Activated CD4-positive, alpha-beta T cell treated with anti-CD3 and anti-CD28 coated beads for 48 hours (primary cell): ENCODE measurements around the gene FTCD.
"Not testable (repeated sequence)": the region's sequence is repeated elsewhere in the genome, so short reads cannot be mapped to it uniquely, and the experiment has no call there.

Experiments
- DNase-seq: peaks from one replicate; pipeline ENCODE4 v3.0.0-alpha.2; 2020

Gene FTCD, protein sequence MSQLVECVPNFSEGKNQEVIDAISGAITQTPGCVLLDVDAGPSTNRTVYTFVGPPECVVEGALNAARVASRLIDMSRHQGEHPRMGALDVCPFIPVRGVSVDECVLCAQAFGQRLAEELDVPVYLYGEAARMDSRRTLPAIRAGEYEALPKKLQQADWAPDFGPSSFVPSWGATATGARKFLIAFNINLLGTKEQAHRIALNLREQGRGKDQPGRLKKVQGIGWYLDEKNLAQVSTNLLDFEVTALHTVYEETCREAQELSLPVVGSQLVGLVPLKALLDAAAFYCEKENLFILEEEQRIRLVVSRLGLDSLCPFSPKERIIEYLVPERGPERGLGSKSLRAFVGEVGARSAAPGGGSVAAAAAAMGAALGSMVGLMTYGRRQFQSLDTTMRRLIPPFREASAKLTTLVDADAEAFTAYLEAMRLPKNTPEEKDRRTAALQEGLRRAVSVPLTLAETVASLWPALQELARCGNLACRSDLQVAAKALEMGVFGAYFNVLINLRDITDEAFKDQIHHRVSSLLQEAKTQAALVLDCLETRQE

DNA sequence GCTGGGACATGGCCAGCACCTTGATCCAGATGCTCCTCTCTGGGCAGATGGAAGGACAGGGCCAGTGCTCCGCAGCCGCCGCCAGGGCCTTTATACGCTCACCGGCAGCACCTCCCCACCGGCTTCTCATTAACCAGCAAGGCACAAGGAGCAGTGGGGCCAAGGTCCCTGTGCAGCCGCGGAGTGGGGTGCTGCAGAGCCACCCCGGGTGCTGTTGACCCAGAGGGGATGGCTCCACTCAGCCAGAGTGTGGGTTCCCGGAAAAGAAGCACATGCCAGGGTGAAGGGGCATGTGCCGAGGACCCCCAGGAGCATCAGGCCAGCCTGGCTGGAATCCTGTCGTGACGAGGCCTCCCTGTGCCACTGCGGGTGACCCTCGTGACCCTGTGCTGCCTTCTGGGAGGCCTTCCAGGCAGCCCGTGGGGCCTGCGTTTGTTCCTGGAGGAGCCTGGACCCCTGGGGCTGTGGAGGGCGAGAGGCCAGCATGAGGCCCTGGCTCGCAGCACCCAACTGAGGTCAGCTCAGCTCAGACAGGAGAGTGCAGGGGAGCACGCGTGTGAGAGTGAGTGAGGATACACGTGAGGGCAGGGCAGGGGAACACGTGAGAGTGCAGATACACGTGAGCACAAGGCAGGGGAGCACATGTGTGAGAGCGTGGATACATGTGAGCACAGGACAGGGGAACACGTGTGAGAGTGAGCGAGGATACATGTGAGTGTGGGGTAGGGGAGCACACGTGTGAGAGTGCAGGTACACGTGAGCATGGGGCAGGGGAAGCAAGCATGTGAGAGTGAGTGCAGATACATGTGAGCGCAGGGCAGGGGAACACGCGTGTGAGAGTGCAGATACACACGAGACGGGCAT is at the start of gene FTCD:
FTCD (minus strand) TSS at position 66 of the 864 bp plus-strand sequence; CDS start at position 10, 56 bp downstream.
- DNase-seq, result no peak

- no peak for DNase-seq
Observed at GRCh38 chr21:46205166-46205565, 49.8 kb upstream of the FTCD start.

- DNase-seq, result no peak
Observed at GRCh38 chr21:46203203-46203600, 47.8 kb upstream of the FTCD start.

GRCh38 chr21:46202592-46203202 is 47.3 kb upstream of the FTCD start:
- DNase-seq, result no peak

- DNase-seq, result not testable (repeated sequence)
Observed at GRCh38 chr21:46200877-46201803, 45.8 kb upstream of the FTCD start.

GRCh38 chr21:46199436-46200373 is 44.3 kb upstream of the FTCD start:
- no peak for DNase-seq

GRCh38 chr21:46196733-46197132 is 41.4 kb upstream of the FTCD start:
- DNase-seq, result no peak

DNA sequence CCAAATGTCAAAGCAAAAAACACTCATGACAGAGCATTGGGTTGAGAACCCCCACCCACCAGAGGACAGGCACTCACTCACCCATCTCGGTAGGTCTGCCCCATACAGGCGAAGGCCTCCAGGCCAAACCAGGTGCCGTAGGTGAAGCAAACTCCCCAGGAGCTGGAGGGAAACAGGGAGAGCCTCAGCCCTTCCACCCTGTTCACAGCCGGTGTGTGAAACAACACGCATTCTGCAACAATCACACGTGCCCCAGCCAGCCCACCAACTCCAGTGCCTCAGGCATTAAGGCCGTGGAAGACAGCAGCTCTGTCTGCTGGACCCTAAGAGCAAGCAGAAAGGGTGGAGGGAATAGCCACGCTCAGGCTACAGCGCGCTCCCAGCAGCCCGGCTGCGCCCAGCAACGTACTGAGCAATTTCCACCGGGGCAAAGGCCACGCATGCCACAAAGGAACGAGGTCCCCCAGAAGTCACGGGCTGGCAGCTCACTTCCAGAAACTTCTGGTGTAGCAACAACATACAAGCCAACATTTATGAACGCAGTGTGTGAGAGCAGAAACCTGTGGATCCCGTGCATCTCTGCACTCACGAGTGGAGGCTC is 40.3 kb upstream of the FTCD start:
- DNase-seq, result no peak

DNA sequence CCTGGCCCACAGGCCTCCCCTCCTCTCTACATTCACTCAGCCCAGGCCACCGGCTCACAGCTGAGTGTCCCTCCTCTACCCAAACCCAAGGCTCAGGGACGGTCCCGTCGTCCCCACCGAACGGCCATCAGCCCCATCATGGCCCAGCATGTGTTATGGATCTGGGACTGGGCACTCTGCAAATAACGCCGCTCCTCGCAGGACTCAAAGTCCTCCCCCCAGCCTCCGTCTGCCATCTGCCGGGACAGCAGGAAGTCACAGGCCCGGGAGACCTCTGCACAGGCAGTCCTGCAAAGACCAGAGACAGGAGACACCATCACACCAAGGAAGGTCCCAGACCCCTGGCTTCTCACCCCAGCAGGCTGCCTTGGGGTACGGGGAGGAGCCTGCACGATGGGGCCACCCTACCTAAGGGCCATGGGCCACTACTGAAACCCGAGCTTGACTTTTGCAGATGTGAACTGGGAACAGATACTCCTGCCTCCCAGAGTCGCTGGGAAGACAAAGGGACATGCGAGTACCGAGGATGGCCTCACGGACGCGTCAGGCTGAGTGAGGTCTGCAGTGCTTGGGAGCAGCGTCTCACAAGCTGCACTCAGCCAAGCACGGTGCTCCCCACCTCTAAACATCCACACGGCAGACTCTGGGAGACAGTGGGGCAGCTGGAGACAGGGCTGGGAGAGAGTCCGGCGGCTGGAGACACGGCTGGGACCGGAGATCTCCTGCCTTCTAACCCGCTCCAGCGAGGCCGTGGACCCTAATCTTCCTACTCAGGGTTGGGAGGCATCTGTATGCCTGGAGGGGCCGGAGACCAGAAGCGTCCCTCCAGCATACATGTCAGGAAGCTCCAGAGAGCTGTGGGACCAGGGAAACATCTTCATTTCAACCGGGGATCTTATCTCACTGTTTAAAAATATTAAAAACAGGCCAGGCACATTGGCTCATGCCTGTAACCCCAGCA is 39.3 kb upstream of the FTCD start:
- DNase-seq, result no peak

- no peak for DNase-seq
Observed at GRCh38 chr21:46193829-46194373, 38.5 kb upstream of the FTCD start.

DNA sequence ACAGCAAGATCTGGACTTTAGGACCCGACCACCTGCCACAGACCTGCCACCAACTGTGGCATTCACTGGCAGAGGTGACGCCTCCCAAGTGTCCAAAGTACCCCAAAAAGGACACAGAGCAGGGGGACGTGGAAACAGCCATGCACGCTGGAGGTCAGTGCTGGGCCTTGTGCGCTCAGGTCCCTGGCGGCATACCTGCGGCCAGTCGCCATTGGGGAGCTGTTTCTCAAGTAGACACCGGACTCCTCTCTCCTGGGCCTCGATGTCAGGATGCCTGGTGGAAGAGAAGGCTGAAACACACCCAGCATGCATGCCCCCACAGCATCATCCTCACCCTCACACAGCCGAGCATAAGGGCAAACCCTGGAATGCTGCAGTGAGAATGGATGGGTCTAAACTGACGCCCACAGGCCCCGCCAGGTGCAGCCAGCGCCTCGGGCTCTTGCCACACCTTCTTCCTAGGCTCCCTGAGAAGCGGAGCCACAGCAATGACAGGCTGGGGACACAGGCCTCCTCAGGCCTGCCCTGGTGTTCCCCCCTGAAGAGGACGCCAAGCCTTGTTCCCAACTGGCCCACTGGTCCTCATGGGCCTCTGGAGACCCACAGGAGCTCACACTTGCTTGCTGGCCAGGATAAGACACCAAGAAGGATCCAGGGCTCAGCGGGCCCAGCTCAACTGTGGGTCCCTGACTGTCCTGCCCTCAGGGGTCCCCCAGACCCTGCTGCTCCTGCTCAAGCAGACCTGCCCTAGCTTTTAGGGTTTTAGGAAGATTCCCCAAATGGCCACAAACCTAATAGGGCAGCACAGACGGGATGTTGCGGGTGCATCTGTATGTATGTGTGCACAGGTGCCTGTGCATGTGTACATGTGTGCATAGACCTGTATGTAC is 36.6 kb upstream of the FTCD start:
- no peak for DNase-seq

DNA sequence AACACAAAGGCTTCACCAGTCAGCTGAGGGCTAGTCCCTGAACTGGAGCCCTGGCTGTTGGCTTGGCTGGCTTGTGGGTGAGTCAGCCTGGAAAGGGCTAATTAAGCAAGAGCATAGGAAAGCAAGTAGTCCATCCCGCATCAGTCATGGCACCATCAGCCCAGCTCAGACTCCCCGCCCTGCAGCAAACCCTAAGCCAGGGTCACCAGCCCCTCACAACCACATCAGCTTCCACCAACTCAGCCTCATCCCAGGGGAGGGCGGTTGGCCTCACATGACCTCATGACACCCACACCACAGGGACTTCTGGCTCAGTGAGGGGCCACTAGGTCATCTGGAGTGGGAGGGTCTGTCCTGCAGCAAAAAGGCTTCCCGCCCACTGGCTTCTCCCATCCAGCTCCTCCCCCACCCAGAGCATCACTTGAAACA is 35.9 kb upstream of the FTCD start:
- no peak for DNase-seq

DNA sequence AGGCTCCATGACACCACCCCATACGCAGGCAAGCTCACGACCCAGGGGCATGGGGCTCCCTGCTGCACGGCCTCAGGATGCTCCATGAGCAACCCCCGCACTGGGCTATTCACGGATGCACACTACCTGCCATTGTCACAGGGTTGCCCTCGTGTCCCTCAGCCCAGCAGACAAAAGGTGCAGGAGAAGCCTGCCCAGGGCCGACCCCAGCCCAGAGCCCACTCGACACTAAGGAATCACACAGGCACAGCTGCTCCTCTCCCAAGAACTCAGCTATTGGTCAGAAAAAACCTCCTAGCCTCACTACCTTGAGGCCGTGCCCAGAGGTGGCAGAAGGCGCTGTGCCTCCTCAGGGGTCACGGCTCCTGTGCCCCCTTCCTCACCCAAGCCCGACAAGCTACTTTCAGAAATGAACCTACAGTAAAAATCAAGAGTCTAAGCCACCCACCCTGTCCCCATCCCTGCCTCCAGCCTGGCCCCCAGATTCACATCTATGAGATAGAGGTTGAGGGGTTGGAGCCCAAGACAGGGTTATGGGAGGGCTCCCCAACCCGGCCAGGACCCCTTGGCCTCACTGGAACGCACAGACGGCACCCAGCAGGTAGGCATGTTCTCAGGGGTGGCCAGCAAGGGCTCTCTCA is 35.2 kb upstream of the FTCD start:
- no peak for DNase-seq

- no peak for DNase-seq
Observed at GRCh38 chr21:46189959-46190490, 34.6 kb upstream of the FTCD start.

GRCh38 chr21:46189213-46189958 is 34.0 kb upstream of the FTCD start:
- no peak for DNase-seq
